LNCaP clone FGC (cell line): ENCODE results near the gene NGEF.

Experiments
- DNase-seq: peaks from one replicate; pipeline ENCODE4 v3.0.0-alpha.2; 2011; ENCODE audit warnings: low read depth
- H3K4me3 ChIP-seq: 2 replicates; pipeline ENCODE4 v1.5.1; 2011; ENCODE audit warnings: mild to moderate bottlenecking, low read depth, low read length, control low read depth
- TF ChIP-seq, protein P1 (sequence below): IDR thresholded peaks from 2 replicates; pipeline ENCODE4 v1.5.1; 2012; ENCODE audit warnings: mild to moderate bottlenecking; ENCODE audit not compliant: control insufficient read depth, insufficient read depth; ENCODE audit errors: extremely low read depth

Gene NGEF

DNA sequence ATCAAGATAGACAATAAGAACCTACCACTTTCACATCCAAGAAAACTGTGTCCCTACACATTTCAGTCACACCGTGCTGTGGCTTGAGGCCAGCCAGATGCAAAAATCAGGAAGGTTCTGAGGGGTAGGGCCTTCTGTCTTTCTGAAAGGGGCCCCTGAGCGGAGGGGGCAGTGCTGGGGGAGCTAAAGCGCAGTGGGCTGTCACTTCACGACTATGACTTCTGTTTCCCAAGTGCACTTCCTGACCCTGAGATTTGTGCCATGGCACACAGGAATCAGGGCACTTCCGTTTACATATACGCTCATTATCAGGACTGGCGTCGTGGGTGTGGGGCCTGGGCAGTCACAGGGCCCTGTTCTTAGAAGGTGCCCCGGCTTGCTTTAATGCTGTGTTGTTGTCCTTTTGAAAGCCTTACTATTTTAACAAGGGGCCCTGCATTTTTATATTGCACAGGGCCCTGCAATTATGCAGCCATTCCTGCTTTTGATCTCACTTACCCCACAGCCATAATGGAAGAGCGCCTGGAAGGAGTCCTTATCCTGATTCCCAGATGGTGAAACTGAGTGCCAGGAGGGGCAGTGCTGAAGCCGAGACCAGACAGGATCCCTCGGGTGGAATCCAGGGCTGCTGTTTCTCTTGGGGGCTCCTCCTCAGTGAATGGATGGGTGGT is 620 bp downstream of the NGEF start:
- TF ChIP-seq, protein P1, sequence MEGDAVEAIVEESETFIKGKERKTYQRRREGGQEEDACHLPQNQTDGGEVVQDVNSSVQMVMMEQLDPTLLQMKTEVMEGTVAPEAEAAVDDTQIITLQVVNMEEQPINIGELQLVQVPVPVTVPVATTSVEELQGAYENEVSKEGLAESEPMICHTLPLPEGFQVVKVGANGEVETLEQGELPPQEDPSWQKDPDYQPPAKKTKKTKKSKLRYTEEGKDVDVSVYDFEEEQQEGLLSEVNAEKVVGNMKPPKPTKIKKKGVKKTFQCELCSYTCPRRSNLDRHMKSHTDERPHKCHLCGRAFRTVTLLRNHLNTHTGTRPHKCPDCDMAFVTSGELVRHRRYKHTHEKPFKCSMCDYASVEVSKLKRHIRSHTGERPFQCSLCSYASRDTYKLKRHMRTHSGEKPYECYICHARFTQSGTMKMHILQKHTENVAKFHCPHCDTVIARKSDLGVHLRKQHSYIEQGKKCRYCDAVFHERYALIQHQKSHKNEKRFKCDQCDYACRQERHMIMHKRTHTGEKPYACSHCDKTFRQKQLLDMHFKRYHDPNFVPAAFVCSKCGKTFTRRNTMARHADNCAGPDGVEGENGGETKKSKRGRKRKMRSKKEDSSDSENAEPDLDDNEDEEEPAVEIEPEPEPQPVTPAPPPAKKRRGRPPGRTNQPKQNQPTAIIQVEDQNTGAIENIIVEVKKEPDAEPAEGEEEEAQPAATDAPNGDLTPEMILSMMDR, result no peak
- H3K4me3 ChIP-seq, result no peak overlapping the region
- no peak for DNase-seq

DNA sequence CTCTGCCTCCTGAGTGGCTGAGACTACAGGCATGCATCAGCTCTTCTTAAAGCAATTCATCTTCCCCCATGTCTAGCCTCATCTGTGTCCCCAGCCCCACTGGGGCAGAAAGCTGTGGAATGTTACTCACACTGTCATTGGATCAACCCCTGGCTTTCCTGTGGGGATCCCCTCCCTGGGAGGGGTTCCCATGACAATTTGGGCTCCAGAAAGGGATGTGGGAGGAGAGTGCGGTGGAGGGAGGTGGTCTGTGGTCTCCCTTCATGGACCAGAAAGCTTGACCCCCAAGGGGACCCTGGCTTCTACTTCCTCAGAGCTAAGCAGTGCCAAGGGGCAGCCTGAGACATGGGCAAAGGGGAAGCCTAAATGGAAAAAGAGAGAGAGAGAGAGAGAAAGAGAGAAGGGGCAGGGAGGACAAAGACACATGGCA is 1.3 kb downstream of the NGEF start:
- TF ChIP-seq, protein P1, result no peak
- H3K4me3 ChIP-seq, result no peak overlapping the region
- no peak for DNase-seq

DNA sequence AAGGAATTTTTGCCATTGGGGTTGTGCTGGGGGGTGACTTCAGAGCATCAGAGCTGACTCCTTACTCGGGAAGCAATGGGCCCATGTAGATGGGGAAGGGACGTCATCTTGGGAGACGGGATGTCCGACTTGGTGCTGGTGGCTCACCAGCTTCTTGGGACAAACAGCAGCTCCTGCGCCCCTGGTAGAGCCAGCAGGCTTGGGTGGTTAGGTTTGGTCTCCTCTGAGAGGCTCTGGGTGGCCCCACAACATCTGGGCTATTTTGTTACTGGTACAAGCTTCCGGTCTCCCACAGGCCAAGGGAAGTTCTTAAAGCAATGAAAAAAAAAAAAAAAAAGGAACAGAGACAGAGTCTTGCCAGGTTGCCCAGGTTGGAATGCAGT is 1.8 kb downstream of the NGEF start:
- TF ChIP-seq, protein P1, result no peak
- no peak overlapping the region for H3K4me3 ChIP-seq
- no peak for DNase-seq

DNA sequence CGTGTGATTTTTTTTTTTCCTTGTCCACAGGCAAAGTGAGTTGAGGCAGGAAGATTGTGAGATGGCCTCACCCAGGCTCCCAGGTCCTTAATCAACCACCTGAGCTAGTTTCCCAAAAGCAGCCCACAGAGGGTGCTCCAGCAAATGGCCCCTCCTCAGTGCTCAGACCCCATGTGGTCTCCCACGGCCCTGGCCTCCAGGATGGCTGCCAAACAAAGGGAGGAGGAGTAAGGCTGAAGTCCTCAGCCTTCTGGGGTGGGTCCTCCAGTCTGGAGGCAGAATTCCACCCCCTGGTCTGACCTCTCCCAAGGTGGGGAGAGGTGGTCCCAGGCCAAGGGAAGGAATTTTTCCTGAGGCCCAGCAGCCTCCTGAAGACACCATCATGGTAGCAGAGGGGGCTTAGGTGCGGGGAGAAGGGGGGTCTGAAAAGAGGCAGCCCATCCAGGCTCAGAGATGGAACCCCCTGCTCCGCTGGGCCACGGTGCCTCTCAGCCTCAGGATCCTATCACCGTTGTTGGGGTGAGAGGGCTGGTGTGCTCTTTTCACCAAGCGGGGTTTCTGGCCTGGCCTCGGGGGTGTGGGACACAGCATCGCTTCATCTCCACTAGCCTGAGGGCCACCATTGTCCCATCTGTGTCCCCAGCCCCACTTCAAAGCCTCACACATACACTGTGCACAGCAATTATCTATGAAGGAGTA is 2.3 kb downstream of the NGEF start:
- TF ChIP-seq, protein P1, result no peak
- H3K4me3 ChIP-seq, result no peak overlapping the region

DNA sequence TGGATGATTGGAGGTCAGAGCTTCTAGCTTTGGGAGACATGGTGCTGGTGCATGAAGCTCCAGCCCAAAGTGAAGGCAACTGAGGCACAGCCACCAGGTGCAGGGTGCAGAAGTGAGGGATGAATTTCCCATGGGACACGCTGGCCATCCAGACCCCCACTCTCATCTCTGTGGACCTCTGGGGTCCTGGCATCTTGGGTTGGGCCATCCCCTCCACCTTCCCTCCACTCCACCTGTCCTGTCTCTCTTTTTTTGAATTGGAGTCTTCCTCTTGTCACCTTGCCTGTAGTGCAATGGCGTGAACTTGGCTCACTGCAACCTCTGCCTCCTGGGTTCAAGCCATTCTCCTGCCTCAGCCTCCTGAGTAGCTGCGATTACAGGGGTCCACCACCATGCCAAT is 3.4 kb downstream of the NGEF start:
- DNase-seq, result no peak
- TF ChIP-seq, protein P1, result no peak

More for the DNA sequence above, 2.3 kb downstream of the NGEF start:
- DNase-seq, result no peak

DNA sequence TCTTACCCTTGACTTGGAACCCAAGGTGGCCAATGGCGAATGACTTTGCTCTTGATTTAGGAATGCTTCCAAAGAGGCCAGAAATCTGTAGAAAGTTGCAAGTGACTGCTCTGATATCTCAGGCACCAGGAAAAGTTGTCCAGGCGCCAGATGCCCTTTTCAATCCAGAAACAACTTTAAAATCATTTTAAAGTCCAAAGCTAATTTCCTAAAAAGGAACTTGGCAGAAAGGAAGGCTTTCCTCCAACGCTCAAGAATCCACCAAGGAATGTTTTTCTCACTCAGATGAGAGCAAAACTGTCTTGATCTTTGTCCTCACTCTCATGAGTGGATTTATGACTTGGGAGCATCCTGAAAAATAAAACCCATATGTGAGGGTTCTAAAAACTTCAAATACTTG is 5.3 kb downstream of the NGEF start:
- DNase-seq, result no peak
- TF ChIP-seq, protein P1, result no peak
- H3K4me3 ChIP-seq, result no peak overlapping the region

More for the DNA sequence above, 3.4 kb downstream of the NGEF start:
- H3K4me3 ChIP-seq, result no peak overlapping the region
